ENCODE results near the gene POP5.
"Not testable (repeated sequence)": the region's sequence is repeated elsewhere in the genome, so short reads cannot be mapped to it uniquely, and the experiment has no call there.

Gene POP5

GRCh38 chr12:120538281-120539156 lies 42.7 kb downstream of the POP5 start:
- no peak for DNase-seq (ENCODE audit: low read depth in 2 of 2)

DNA sequence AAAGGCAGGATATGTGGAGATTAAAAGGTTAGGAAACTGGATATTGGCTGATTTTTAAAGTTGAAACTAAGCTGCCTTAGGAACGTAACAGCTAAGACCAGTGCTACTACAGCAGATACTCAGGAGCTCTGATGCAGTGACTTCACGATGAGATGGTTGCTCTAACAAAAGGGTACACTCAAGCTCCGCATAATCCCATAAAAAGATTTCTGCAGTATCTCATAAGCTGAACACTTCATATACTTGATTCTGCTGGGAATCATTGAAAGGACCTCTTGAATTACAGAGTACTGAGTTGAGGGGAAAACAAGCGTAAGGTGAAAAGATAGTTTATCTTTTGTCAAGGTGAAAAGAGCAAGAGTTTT lies 43.4 kb downstream of the POP5 start:
- no peak for DNase-seq (ENCODE audit: low read depth in 2 of 2)

- DNase-seq (ENCODE audit: low read depth in 2 of 2): no peak
Measured at GRCh38 chr12:120536064-120536791, 45.0 kb downstream of the POP5 start.

DNA sequence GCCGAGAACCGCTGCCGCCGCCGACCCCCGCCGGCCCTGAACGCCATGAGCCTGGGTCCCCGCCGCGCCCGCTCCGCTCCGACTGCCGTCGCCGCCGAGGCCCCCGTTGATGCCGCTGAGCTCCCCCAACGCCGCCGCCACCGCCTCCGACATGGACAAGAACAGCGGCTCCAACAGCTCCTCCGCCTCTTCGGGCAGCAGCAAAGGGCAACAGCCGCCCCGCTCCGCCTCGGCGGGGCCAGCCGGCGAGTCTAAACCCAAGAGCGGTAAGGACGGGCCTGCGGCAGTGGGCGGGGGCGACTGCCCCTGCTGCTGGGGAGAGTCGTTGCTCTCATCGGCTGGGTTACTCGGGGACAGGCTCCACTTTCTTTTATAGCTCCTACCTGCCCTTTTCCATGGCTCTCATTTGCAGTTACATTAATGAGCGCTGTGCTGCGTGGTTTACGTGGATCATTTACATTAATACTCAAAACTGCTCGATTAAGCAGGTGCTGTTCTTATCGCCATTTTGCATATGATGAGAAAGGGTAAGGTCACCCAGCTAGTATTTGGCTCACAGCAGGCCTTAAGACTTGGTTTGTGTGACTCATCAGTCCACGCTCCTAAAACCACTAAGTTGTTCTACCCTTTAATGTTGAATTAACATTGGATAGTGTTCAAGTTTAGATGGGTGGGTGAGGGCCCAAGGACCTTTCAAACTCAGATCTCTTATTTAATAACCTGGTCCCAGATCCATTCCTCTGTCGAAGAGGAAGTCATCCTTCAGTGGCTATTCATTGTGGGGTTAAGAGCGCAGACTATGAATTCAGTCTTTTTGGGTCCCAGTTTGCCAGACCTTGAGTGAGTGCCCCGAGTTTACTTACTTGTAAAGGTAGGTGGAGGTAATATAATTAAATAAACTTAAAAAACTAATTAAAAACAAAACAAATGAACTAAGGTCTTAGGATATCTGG lies 46.2 kb downstream of the POP5 start:
- DNase-seq (ENCODE audit: low read depth in 2 of 2): peak in 1 of 2 donors; percentile 13

- peak; percentile 39 to 47 for DNase-seq (ENCODE audit: low read depth in 2 of 2)
Measured at GRCh38 chr12:120534203-120534702, 46.9 kb downstream of the POP5 start, which contains the start of gene RNF10. Gene RNF10 (plus strand): TSS chr12:120534356. CDS start chr12:120534812, 456 bp downstream.

DNA sequence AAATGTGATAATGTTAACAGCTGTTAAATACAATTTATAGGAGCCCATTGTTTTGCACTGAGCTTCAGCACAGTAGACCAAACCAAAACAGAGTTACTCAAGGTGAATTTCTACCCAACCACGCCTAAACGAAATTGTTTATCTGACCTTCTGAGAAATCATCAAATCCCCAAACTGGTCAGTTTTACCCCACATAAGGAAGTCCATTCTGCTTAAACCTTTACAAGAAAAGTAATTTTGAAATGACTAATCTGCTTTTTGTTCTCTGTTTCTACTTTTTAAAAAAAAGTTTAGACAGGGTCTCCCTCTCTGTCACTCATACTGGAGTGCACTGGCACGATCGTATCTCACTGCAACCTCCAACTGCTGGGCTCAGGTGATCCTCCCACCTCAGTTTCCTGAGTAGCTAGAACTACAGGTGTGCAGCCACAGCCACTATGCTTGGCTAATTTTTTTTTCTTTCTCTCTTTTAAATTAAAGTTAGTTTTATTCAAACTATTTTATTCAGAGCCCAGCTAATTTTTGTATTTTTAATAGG lies 48.4 kb downstream of the POP5 start:
- no peak for DNase-seq (ENCODE audit: low read depth in 2 of 2)

DNA sequence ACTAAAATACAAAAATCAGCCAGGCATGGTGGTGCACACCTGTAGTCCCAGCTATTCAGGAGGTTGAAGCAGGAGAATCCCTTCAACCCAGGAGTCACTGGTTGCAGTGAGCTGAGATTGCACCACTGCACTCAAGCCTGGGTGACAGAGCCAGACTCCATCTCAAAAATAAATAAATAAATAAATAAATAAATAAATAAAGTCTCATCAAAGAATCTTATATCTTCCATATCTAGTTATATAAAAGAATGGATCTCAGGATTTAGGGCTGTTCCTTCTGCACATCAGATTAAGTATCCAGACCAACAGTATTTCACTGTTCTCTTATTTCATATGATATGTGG lies 50.8 kb downstream of the POP5 start:
- not testable (repeated sequence) for DNase-seq (ENCODE audit: low read depth in 2 of 2)

GRCh38 chr12:120529641-120530417 lies 51.4 kb downstream of the POP5 start:
- no peak for DNase-seq (ENCODE audit: low read depth in 2 of 2)

DNA sequence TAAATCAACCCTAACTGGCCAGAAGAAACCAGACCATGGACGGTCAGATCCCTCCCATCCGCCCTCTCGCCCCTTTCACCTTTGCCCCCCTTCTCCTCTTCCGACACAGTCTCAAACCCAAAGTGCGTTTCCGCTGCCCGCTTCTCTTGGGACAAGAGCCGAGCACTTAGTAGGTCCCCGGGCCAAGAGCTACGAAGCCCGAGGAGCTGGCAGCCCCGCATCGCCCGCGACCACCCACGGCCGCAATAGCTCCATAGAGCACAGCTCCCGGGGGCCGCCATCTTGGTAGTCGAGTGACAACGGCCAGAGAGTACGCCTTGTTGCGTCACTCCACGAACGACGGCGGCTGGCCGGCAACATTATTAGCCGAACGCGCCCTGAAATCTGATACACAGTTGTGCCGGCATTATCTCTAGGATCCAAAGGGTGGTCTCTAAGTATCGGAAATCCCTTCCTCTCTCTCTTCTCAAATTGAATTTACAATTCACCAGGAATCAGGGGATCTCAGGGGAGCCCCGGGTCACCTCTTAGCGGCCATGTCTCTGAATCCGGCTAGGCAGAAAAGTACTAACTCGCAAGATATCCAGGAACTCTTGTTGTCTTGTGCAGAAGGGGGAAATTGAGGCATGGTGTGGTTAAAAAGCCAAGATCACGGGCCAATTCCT lies 52.2 kb downstream of the POP5 start, which contains the start of gene COQ5:
Gene COQ5, minus strand, starts transcription at position 298 of the 665 bp plus-strand sequence. Its CDS starts 17 bp downstream, at position 281.
- DNase-seq (ENCODE audit: low read depth in 2 of 2): peak; percentile 59 to 72
